ENCODE data around the gene NSRP1.

NSRP1 gene

GRCh38 chr17:30222721-30223175 is 106.1 kb downstream of the NSRP1 start:
- no peak for TF ChIP-seq CTCF (IDR thresholded peaks at IDR 0.05; ENCODE audit: low read depth, low read length)
- peak; percentile 39 for DNase-seq
- H3K27ac ChIP-seq: no peak overlapping the region
- H3K9me3 ChIP-seq (ENCODE audit: severe bottlenecking): no peaks in the 10 kb centered on the region
- H3K36me3 ChIP-seq: no peaks in the 10 kb centered on the region
- no peaks in the 10 kb centered on the region for H3K27me3 ChIP-seq (ENCODE audit: insufficient read depth, low read depth, severe bottlenecking)
- H3K4me3 ChIP-seq (ENCODE audit: low read depth, low read length): no peak overlapping the region

DNA sequence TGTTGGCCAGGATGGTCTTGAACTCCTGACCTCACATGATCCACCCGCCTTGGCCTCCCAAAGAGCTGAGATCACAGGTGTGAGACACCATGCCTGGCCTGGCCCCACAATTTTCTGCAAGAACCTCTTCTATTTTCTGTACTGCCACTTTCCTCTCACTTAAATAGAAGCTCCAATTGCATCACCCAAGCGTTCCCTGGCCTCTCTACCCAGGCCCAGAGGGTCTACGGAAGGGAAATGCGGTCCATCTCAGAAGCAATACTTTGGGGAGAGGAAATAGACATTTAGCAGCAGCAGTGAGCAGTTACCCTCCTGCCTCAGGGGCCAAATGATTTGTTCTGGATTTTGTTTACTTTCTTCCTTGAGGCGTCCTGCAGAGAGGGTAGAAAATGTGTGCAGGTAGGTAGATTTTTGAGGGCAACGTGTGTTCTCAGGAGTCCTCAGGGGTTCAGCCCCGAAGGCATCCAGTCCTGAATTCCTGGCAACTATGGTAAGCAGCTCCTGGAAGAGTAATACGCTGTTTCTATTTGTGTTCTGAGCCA is 107.9 kb downstream of the NSRP1 start:
- no peaks in the 10 kb centered on the region for H3K36me3 ChIP-seq
- no peak for TF ChIP-seq CTCF (IDR thresholded peaks at IDR 0.05; ENCODE audit: low read depth, low read length)
- no peak overlapping the region for H3K4me3 ChIP-seq (ENCODE audit: low read depth, low read length)
- no peaks in the 10 kb centered on the region for H3K27me3 ChIP-seq (ENCODE audit: insufficient read depth, low read depth, severe bottlenecking)
- H3K9me3 ChIP-seq (ENCODE audit: severe bottlenecking): no peaks in the 10 kb centered on the region
- DNase-seq: no peak
- H3K27ac ChIP-seq: no peak overlapping the region

- H3K4me3 ChIP-seq (ENCODE audit: low read depth, low read length): no peak overlapping the region
- H3K36me3 ChIP-seq: no peaks in the 10 kb centered on the region
- H3K9me3 ChIP-seq (ENCODE audit: severe bottlenecking): no peaks in the 10 kb centered on the region
- no peak for TF ChIP-seq CTCF (IDR thresholded peaks at IDR 0.05; ENCODE audit: low read depth, low read length)
- DNase-seq: no peak
- no peak overlapping the region for H3K27ac ChIP-seq
- no peaks in the 10 kb centered on the region for H3K27me3 ChIP-seq (ENCODE audit: insufficient read depth, low read depth, severe bottlenecking)
Measured at GRCh38 chr17:30225112-30225511, 108.5 kb downstream of the NSRP1 start.

DNA sequence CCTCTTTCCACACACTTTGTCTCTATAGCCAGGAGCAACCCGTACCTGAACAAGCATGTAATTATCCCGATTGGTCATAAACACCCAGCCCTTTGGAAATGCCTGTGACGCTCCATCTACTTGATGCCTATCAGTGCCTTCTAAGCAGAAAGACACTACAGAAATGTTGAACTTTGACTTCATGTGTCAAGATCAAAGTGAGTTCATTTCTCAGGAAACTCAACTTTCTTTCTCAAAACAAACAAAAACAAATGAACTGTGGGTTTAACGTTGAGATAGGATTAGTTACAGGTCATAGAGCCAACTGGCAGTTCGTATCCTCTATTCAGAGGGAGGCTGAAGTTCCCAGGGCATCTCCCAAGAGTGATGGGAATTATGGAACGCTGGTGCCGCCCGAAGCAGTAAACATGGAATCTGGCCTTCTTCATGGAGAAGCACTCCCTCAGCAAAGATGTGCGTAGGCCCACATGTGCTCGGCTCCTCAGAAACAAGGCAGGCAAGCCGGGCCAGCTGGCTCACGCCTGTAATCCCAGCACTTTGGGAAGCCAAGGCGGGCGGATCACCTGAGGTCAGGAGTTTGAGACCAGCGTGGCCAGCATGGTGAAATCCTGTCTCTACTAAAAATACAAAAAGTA is 109.4 kb downstream of the NSRP1 start:
- H3K27ac ChIP-seq: no peak overlapping the region
- no peak overlapping the region for H3K4me3 ChIP-seq (ENCODE audit: low read depth, low read length)
- TF ChIP-seq CTCF (IDR thresholded peaks at IDR 0.05; ENCODE audit: low read depth, low read length): no peak
- H3K27me3 ChIP-seq (ENCODE audit: insufficient read depth, low read depth, severe bottlenecking): no peaks in the 10 kb centered on the region
- H3K36me3 ChIP-seq: no peaks in the 10 kb centered on the region
- peak; percentile 67 for DNase-seq
- H3K9me3 ChIP-seq (ENCODE audit: severe bottlenecking): no peaks in the 10 kb centered on the region

GRCh38 chr17:30226878-30227277 is 110.3 kb downstream of the NSRP1 start:
- H3K4me3 ChIP-seq (ENCODE audit: low read depth, low read length): no peak overlapping the region
- no peak for TF ChIP-seq CTCF (IDR thresholded peaks at IDR 0.05; ENCODE audit: low read depth, low read length)
- H3K27ac ChIP-seq: no peak overlapping the region

GRCh38 chr17:30228011-30228410 is 111.4 kb downstream of the NSRP1 start:
- no peak for DNase-seq
- H3K9me3 ChIP-seq (ENCODE audit: severe bottlenecking): no peaks in the 10 kb centered on the region
- H3K27me3 ChIP-seq (ENCODE audit: insufficient read depth, low read depth, severe bottlenecking): no peaks in the 10 kb centered on the region
- H3K4me3 ChIP-seq (ENCODE audit: low read depth, low read length): no peak overlapping the region
- H3K27ac ChIP-seq: no peak overlapping the region
- no peak for TF ChIP-seq CTCF (IDR thresholded peaks at IDR 0.05; ENCODE audit: low read depth, low read length)
- H3K36me3 ChIP-seq: no peaks in the 10 kb centered on the region

More at GRCh38 chr17:30226878-30227277, 110.3 kb downstream of the NSRP1 start:
- DNase-seq: no peak
- Histone ChIP-seq H3K36me3 (no peaks in the 10 kb centered on the region), H3K9me3 (ENCODE audit: severe bottlenecking) (no peaks in the 10 kb centered on the region), H3K27me3 (ENCODE audit: insufficient read depth, low read depth, severe bottlenecking) (no peaks in the 10 kb centered on the region)
